GM19455 (cell line): ENCODE data around the gene CELA3B.
"Not testable (repeated sequence)": the region's sequence is repeated elsewhere in the genome, so short reads cannot be mapped to it uniquely, and the experiment has no call there.

ENCODE experiments used
- ATAC-seq: cut with Tn5 transposase; IDR thresholded peaks from one replicate; pipeline ENCODE4 v1.9.1; 2021; ENCODE audit not compliant: unreplicated experiment

CELA3B gene

DNA sequence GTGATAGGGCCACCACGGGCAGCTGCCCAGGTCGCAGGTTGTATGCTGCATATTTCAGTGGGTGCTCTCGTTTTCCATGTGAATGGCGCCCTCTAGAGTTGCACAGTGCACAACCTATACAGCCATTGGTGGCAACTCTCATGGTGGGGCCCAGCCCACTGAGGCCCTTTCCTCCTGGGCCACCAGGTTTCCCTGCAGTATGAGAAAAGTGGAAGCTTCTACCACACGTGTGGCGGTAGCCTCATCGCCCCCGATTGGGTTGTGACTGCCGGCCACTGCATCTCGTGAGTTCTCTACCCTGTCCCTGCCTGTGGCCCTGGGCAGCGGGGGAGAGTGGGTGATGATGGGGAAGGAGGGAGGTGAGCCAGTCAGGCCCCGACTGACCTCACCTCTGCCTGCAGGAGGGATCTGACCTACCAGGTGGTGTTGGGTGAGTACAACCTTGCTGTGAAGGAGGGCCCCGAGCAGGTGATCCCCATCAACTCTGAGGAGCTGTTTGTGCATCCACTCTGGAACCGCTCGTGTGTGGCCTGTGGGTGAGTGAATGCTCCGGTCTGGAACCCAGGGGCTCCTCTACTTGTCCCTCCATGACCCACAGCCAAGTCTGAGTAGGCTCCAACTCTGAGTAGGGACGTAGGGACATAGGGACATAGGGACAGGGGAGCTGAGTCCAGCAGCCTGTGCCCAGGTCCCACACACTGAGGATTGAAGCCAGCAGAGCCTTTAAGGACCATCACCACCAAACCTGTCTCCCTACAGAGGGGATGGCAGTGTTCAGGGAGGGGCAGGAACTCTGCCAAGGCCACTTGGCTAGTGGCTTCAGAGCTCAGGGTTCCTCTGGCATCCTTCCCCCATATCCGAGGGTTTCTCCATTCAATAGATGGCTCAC lies 28.7 kb downstream of the CELA3B start:
- not testable (repeated sequence) for ATAC-seq

DNA sequence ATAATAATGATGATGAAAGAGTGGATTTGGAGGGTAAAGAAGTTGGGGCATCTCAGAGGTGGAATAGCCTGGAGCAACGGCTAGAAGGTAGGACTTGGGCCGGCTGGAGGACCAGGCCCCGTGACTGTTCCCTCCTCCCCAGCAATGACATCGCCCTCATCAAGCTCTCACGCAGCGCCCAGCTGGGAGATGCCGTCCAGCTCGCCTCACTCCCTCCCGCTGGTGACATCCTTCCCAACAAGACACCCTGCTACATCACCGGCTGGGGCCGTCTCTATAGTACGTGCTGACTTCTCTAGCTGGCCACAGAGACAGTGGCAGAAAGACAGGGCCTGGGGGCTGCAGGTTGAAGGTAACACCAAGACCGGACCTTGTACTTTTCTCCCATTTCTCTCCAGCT lies 29.9 kb downstream of the CELA3B start:
- ATAC-seq: not testable (repeated sequence)

DNA sequence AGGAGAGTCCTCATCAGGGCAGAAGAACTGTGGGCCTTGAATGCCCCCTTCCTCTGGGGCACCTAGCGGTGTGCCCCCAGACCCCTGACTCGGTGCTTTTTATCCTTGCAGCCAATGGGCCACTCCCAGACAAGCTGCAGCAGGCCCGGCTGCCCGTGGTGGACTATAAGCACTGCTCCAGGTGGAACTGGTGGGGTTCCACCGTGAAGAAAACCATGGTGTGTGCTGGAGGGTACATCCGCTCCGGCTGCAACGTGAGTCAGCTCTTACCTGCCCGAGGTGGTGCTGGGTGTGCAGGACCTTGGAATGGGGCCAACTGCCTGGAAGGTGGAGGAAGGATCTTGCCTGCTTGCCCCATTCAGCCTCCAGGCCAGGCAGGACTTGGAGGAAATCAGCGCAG lies 30.4 kb downstream of the CELA3B start:
- ATAC-seq: not testable (repeated sequence)

- not testable (repeated sequence) for ATAC-seq
Observed at GRCh38 chr1:22009566-22009965, 32.7 kb downstream of the CELA3B start.

DNA sequence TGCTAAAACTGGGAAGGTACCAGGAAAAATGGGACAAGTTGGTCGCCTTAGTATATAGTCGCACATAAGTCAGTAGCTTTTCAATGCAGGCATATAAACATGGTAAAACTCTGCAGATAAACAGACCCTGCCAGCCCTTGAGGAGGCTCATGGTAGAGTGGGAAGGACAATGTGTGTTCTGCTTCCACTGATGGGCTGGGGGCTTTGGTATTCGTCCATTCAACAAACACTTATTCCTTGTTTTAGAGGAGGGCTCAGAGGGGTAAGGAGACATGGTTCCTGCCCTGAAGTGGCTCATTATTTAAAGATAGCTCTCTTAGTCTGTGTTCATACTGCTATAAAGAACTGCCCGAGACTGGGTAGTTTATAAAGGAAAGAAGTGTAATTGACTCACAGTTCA lies 35.9 kb downstream of the CELA3B start:
- not testable (repeated sequence) for ATAC-seq

GRCh38 chr1:22014575-22015206 lies 37.9 kb downstream of the CELA3B start:
- ATAC-seq: not testable (repeated sequence)

- no peak for ATAC-seq
Observed at GRCh38 chr1:22018583-22019559, 42.0 kb downstream of the CELA3B start.

DNA sequence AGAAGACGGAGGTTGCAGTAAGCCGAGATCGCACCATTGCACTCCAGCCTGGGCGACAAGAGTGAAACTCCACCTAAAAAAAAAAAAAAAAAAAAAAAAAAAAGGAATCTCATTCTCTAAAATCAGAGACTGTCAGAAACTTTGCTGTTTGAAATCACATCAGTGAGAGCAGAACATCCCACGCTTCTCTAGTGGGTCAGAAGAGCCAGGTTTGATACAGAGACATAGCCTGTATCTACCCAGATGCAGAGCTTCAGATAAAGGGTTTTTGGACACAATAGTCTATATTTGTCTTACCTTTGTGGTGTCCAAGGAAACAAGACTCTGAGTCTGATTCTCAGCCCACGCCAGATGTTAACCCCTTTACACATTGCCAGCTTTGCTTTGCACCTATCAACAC lies 44.2 kb downstream of the CELA3B start:
- no peak for ATAC-seq

GRCh38 chr1:22024485-22025367 lies 47.9 kb downstream of the CELA3B start:
- ATAC-seq: peak; percentile 32

GRCh38 chr1:22025368-22026155 lies 48.7 kb downstream of the CELA3B start:
- ATAC-seq: peak; percentile 65

GRCh38 chr1:22026924-22027289 lies 50.1 kb downstream of the CELA3B start:
- ATAC-seq: no peak

DNA sequence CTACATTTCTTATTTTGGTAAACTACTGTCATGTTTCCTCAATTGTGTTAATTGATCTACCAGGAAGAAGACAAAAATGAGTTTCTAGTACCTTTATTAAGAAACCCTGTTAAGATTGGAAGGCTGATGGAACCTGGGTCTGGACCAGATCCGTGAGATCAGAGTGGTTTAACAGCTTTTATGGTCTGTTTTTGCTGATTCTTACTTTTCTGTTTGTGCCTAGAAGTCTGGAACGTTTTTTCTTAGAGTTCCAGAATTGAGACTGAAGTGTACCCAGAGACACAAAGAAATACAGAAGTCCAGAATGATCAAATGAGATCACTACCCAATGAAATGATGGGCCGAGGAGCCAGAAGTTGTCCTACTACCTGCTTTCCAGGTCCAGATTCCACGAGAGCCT lies 53.2 kb downstream of the CELA3B start:
- ATAC-seq: no peak

GRCh38 chr1:22030473-22030872 lies 53.7 kb downstream of the CELA3B start:
- no peak for ATAC-seq

- ATAC-seq: no peak
Observed at GRCh38 chr1:22031214-22031962, 54.6 kb downstream of the CELA3B start.

- ATAC-seq: not testable (repeated sequence)
Observed at GRCh38 chr1:22034834-22035233, 58.0 kb downstream of the CELA3B start.

DNA sequence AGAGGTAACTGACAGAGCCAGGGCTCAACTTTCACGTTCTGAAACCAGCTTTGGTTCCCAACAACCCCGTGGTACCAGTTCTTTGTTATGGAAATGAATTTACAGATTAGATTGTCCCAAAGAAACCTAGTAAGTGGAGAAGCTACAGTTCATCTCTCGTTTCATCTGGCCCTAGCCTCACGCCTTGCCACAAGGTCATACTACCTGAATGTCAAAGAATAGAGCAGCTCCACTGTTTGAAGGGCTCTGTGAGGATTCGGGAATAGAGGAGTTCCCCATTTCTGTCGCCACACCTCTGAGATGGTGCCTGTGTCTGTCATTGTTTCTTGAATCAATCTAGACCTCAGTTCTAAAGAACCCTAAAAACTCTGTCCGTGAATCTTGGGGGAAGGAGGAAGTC lies 60.7 kb downstream of the CELA3B start:
- no peak for ATAC-seq

- ATAC-seq: no peak
Observed at GRCh38 chr1:22038036-22038435, 61.2 kb downstream of the CELA3B start.
